GM20000 (cell line): ENCODE results near the gene BRD1.

Experiments
- DNase-seq: peaks from one replicate; pipeline ENCODE4 v3.0.0; 2012; ENCODE audit warnings: low spot score
- TF ChIP-seq, protein P1 (sequence below): IDR thresholded peaks from 2 replicates; pipeline ENCODE4 v1.5.1; 2012; ENCODE audit warnings: mild to moderate bottlenecking, control low read depth; ENCODE audit errors: extremely low read depth, missing control alignments

Gene BRD1

DNA sequence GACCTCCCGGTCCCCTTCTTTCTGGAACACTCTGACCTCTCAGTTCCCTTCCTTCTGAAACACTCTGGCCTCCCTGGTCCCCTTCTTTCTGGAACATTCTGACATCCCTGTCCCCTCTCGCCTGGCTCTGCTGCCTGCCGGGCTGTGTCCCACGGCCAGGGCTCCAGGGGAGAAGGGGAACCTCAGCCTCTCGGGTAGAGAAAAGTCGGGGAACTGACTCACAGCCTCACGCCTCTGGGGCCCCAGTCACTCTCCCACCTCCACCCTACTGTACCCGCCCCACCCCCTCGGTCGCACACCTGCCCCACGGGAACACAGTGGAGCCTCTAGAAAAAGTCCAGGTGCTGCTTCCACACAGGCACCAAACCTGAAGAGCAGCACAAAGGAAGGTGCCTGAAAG, 93.3 kb downstream of the BRD1 start:
- TF ChIP-seq, protein P1, sequence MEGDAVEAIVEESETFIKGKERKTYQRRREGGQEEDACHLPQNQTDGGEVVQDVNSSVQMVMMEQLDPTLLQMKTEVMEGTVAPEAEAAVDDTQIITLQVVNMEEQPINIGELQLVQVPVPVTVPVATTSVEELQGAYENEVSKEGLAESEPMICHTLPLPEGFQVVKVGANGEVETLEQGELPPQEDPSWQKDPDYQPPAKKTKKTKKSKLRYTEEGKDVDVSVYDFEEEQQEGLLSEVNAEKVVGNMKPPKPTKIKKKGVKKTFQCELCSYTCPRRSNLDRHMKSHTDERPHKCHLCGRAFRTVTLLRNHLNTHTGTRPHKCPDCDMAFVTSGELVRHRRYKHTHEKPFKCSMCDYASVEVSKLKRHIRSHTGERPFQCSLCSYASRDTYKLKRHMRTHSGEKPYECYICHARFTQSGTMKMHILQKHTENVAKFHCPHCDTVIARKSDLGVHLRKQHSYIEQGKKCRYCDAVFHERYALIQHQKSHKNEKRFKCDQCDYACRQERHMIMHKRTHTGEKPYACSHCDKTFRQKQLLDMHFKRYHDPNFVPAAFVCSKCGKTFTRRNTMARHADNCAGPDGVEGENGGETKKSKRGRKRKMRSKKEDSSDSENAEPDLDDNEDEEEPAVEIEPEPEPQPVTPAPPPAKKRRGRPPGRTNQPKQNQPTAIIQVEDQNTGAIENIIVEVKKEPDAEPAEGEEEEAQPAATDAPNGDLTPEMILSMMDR = no peak
- DNase-seq = no peak

- no peak for DNase-seq
- TF ChIP-seq, protein P1 = no peak
Measured at GRCh38 chr22:49733631-49734030, 94.0 kb downstream of the BRD1 start.

GRCh38 chr22:49730656-49731055, 97.0 kb downstream of the BRD1 start:
- TF ChIP-seq, protein P1 = no peak

DNA sequence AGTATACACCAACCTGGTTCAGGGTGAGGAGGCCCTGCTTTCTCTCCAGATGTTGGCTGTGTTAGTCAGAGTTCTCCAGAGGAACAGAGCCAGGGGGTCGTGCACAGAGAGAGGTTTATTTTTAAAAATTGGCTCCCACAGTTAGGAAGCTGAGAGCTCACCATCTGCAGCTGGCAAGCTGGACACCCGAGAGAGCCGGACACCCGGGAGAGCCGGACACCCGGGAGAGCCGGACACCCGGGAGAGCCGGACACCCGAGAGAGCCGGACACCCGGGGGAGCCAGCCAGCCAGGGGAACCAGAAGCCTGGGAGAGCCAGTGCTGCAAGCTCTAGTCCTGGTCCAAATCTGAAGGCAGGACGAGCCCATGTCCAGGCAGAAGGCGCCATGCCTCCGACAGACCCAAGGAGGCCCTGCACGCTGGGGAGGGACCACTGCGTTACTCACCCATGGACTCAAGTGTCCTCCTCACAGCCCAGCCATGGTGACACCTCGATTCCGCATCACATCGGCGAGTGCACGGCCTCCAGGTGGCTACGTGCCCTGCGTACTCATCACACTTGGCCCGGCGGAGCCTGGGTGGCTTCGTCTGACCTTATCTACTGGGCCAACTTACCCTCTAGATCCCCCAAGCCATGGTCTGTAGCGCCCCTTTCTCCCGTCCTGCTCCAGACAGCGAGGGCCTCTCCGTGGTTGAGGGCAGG, 99.0 kb downstream of the BRD1 start:
- TF ChIP-seq, protein P1 = no peak

More at GRCh38 chr22:49730656-49731055, 97.0 kb downstream of the BRD1 start:
- no peak for DNase-seq

DNA sequence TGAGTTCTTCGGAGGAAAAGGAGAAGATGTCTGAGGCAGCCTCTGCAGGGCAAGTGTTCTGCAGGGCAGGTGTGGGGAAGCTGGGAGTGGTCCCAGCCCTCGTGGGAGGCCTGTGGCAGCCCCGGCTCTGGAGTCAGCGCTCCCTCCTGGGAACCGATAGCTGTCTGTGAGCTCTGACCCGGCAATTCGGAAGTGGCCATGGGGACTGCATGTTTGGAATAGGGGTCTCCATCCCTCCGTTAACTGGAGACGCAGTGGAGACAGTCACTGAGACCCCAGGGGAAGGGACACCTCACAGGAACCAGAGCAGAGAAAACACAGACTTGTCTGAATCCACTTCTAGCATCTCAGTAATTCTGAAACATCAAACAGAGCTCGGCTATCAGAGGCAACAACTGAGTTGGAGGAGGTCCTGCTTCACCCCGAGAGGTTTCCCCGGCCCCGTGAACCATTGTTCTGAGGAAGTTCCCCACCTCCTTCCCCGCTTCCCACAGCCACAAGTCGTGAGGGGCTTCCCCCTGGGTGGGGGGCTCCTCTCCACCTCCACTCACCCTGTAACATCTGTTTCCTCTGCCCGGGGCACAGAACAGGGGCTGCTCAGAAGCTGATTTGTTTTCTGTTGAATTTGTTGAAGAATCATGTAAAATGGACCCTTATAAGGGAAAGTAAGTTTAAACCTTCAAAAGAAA, 99.6 kb downstream of the BRD1 start:
- TF ChIP-seq, protein P1 = no peak
- DNase-seq = no peak

More for the DNA sequence above, 99.0 kb downstream of the BRD1 start:
- no peak for DNase-seq

GRCh38 chr22:49727191-49727880, 100.3 kb downstream of the BRD1 start:
- TF ChIP-seq, protein P1 = no peak

DNA sequence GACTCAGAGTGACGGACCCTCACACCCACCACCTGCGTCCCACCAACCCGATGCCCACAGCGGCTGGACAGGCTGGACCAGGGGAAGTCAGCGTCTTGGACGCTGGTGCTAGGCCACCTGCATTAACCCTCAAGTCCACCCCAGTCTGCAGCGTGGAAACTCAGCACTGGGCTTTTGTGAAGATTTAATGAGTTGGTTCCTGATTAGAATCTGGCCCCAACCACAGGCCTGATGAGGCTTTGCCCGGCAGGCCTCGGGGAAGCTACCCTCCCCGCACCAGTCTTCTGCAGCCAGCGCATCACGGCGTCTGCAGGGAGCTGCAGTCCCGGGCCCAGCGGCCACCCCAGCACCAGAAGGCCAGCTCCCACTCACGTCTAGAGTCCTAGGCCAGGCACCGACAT, 101.0 kb downstream of the BRD1 start:
- DNase-seq = no peak
- TF ChIP-seq, protein P1 = no peak

More at GRCh38 chr22:49727191-49727880, 100.3 kb downstream of the BRD1 start:
- DNase-seq = no peak
